Non-pigmented ciliary epithelial cell (primary cell): ENCODE results near the gene FAM114A1.
A peak's percentile ranks its signal among the peaks of the same experiment; 100 is the strongest.
"Not testable (repeated sequence)": the region's sequence is repeated elsewhere in the genome, so short reads cannot be mapped to it uniquely, and the experiment has no call there.

Experiments
- DNase-seq: peaks from one replicate; pipeline ENCODE4 v3.0.0-alpha.2; 2010; ENCODE audit warnings: low read depth

FAM114A1 gene

DNA sequence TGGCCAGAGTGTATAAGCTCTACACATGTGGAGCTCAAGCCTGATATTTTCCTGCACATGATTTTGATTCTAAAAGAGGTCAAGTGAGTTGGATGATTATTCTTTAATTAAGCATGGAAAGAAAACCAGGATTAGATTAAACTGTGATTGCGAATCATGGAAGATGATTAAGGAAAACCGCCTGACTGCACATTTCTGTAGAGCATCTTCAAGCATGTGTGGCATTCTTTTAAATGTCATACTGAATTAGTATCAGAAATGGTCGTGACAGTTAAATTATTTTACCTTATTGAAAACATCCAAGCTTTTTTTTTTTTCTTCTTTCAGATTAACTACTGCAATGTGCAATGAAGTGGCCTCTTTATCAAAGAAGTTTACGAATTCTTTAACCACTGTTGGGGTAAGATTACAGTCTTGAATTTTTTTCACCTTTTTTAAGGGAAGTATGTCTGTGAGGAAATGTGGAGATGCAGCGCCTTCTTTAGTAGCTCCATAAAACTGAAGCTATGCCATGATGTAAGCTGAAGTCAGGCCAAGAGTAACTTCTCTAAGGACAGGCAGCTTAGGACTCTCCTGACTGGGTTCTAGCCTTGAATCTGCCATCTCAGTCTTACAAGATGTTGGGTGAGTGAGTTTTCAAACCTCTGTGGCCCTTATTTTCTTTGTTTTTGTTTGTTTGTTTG lies 67.9 kb downstream of the FAM114A1 start:
- no peak for DNase-seq

DNA sequence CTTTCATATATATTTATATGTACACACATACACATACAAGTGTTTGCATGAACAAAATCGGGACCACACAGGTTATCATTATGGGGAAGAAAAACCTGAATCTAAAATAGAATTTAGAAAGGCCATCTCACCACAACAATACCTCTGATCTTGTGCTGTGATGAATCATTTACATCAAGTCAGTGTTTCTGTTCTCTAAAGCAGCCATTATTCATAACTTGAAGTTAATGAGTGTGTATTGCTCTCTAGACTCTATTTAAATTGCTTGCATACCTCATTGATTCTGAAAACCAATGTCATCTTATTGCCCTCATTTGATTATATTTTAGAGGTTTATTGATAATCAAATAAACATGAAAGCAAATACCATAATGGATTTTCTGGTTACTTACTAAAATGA lies 71.6 kb downstream of the FAM114A1 start:
- DNase-seq = no peak

- DNase-seq = no peak
These were observed 72.9 kb downstream of the FAM114A1 start for GRCh38 chr4:38940476-38940875.

- not testable (repeated sequence) for DNase-seq
These were observed 74.3 kb downstream of the FAM114A1 start for GRCh38 chr4:38941906-38942305.

GRCh38 chr4:38943343-38943742 lies 75.7 kb downstream of the FAM114A1 start:
- no peak for DNase-seq

DNA sequence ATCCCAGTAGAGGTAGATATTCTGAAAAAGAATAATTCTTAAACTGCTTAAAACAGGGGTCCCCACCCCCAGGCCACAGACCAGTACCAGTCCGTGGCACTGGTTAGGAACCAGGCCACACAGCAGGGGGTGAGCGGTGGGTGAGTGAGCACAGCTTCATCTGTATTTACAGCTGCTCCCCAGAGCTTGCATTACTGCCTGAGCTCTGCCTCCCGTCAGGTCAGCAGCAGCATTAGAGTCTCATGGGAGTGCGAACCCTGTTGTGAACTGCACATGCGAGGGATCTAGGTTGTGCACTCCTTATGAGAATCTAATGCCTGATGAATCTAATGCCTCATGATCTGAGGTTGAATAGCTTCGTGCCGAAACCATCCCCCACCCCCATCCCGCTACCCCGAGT lies 76.8 kb downstream of the FAM114A1 start:
- no peak for DNase-seq

DNA sequence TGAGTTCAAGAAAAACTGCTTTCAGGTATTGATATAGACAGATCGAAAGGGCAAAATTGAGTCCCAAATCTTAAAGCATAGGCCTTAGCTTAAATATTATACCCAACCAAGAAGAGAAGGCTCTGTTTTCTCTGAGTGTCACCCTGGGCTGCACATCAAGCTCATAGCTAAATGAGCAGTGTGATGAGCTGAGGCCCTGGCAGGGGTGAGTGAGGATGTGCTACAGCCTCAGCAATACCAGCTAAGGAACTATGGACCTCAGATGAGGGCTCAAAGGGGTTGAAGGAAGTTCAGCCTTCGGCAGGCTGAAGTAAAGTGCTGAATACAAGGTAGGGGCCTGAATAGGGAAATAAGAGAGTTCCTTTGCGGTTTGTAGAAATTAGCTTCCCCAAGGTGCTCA lies 79.3 kb downstream of the FAM114A1 start:
- DNase-seq = no peak

- DNase-seq = peak; percentile 80
These were observed 80.9 kb downstream of the FAM114A1 start for GRCh38 chr4:38948551-38948950.

DNA sequence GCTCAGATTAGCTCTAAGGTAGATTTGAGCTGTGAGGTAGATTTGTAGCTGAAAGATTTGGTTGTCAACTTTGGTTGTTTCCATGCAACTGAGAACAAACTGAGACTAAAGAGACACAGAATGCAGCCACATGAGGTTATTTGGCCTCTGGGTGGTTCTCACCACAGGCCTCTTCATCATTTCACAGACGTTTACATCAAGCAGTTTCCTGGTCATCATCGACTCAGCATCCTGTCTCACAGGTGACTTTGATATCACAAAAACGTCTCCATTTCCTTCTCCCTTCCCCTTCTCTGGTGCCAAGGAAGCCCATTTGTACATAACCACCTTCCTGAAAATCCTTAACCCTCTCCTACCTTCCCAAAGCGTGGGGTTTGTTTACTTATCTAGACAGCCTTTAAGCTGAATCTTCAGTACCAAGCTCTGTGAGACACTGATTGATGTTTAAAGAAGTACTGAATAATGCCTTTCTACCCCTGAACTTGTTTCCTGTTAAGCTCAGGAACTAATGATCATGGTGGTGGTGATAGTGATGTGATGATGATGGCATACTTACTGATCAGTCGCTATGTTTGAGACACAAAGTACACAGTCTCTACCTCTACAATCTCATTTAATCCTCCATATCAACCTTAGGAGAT lies 81.9 kb downstream of the FAM114A1 start:
- DNase-seq = no peak

- DNase-seq = no peak
These were observed 82.6 kb downstream of the FAM114A1 start for GRCh38 chr4:38950159-38950558.

- no peak for DNase-seq
These were observed 83.1 kb downstream of the FAM114A1 start for GRCh38 chr4:38950734-38951133.

GRCh38 chr4:38951598-38951997 lies 84.0 kb downstream of the FAM114A1 start:
- DNase-seq = no peak

DNA sequence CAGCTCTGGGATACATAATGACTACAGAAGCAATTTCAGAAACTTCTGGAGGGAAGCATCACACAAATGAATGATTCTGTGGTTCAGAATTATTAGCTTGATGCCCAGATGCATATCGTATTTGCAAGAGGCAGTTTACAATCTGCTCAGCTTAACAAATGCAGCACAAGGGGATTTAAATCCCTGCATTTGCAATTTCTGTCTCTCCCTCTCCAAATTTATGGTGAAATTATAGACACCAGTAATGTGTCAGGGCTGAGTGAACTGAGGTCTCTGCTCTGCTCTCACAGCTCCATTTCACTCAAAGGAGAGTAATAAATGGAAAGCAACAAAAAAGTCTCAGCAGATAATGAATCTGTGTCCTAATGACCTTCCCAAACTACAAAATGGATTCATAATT lies 84.4 kb downstream of the FAM114A1 start:
- DNase-seq = no peak

DNA sequence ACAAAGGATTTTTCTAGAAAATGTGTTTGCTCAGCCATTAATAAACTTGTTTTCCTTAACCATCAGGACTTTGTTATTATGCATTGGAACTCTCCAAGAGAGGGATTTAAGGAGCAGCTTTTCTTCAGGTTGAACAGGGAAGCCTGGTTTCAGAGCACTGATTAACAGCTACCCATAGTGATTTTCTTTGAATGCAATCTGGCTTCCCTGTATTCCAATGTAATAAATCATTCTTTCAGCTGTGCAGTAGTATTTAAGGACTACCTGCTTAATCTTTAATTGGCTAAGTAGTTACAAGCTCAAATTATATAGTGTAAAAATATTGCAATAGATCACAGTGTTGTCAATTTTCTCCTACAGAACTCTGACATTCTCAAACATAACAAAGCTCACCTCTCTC lies 87.1 kb downstream of the FAM114A1 start:
- DNase-seq = no peak

DNA sequence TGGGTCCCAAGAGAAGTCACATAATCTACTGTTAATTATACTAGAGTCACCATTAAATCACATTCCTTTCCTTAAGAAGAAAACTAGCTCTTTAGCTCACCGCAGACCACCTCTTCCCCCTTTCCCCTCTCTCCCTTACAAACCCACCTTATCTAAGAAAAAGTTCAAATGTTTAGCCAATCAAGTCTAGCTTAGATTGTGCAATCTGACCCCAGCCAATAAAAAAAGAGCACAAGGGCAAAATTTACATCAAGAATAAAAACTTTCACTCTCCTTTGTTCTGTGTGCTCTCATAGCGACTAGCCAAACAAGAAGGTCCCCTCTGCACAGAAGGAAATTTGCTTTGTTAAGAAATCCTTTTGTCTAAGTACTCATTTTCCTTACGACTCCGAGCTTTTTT lies 88.4 kb downstream of the FAM114A1 start:
- DNase-seq = no peak

DNA sequence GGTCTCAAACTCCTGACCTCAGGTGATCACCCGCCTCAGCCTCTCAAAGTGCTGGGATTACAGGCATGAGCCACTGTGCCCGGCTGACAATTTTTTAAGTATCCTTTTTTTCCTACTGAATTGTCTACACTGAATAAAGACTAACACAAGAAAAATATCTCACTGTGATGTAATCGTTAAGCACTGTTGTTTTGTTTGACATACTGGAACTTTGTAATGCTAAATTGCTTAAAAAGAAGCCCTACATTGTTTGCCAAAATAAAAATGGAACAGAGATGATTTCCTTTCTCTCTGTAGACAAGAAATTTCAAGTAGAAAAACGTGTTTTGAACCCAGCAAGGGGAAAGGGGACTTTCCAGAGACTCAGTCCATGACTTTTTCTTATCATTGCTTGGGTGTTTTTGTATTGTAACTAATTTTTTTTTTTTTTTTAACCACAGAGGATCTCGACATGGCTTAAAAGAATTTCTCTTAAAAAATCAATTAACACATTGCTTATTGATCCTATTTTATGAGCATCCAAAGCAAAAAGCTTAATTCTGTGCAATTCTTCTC lies 89.7 kb downstream of the FAM114A1 start:
- no peak for DNase-seq

- DNase-seq = no peak
These were observed 90.3 kb downstream of the FAM114A1 start for GRCh38 chr4:38957893-38958292.

GRCh38 chr4:38958453-38959190 lies 91.0 kb downstream of the FAM114A1 start:
- no peak for DNase-seq

GRCh38 chr4:38959248-38959647 lies 91.6 kb downstream of the FAM114A1 start:
- not testable (repeated sequence) for DNase-seq

GRCh38 chr4:38964942-38965775 lies 97.6 kb downstream of the FAM114A1 start:
- DNase-seq = no peak

- no peak for DNase-seq
These were observed 98.3 kb downstream of the FAM114A1 start for GRCh38 chr4:38965866-38966265.
